ENCODE results near the gene ESRRA.

ESRRA gene

DNA sequence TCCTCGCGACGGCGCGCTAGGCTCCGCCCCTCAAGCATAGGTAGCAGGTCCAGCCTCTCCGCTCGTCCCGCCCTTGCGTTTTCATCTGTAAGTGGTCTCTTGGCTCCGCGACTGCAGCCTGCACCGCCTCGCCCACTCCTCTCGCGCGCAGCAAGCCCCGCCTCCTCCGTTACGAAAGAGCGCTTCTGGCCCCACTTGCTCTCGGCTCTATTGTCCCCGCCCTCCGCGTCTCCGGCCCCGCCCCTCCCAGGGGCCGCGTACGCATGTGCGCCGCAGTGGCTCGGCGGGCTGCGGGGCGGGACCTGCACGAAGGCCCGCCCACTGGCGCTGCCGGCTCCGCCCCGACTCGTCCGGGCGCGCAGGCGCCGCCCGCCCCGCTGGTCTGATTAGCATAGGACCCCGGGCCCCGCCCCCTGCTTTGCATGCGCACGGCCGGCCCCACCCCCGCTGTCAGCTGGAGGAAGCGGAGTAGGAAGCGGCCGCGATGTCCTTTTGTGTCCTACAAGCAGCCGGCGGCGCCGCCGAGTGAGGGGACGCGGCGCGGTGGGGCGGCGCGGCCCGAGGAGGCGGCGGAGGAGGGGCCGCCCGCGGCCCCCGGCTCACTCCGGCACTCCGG, at the start of gene ESRRA:
Gene ESRRA (plus strand): TSS at position 450 of the 616 bp plus-strand sequence. CDS start 1,656 bp downstream, outside the sequence.
- DNase-seq (ENCODE audit: low read depth): peak; percentile 88

DNA sequence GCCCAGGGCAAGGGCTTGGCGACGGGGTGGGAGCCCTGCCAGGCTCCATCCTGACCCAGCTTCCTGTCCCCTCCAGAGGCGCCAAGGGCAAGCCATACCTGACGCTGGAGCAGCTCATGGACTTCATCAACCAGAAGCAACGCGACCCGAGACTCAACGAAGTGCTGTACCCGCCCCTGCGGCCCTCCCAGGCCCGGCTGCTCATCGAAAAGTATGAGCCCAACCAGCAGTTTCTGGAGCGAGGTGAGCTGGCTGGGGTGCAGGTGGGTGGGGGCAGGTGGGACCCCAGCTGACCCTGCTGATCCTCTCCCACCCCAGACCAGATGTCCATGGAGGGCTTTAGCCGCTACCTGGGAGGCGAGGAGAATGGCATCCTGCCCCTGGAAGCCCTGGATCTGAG, 49.0 kb upstream of the ESRRA start:
- DNase-seq (ENCODE audit: low read depth): no peak

GRCh38 chr11:64258356-64258755, 47.0 kb upstream of the ESRRA start:
- no peak for DNase-seq (ENCODE audit: low read depth)

GRCh38 chr11:64258946-64259532, 46.3 kb upstream of the ESRRA start:
- DNase-seq (ENCODE audit: low read depth): no peak

- no peak for DNase-seq (ENCODE audit: low read depth)
Observed at GRCh38 chr11:64259533-64260067, 45.7 kb upstream of the ESRRA start.

- DNase-seq (ENCODE audit: low read depth): no peak
Observed at GRCh38 chr11:64260147-64260708, 45.1 kb upstream of the ESRRA start.

- no peak for DNase-seq (ENCODE audit: low read depth)
Observed at GRCh38 chr11:64261556-64262080, 43.7 kb upstream of the ESRRA start.

- DNase-seq (ENCODE audit: low read depth): no peak
Observed at GRCh38 chr11:64262271-64263002, 42.9 kb upstream of the ESRRA start.

- no peak for DNase-seq (ENCODE audit: low read depth)
Observed at GRCh38 chr11:64263021-64263946, 42.0 kb upstream of the ESRRA start.

DNA sequence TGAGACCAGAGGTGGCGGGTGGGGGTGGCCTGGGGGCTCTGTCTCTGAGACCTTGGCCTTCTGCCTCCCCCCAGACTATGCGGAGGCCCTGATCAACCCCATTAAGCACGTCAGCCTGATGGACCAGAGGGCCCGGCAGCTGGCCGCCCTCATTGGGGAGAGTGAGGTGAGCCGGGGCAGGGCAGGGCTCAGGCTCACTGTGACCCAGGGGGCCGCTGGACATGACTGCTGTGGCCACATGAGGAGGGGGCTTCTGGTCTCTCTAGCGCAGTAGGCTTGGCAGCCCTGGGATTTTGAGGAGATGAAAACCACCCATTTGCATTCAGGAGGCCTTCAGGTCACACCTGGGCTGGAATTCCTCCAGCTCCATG, 41.4 kb upstream of the ESRRA start:
- no peak for DNase-seq (ENCODE audit: low read depth)

- DNase-seq (ENCODE audit: low read depth): no peak
Observed at GRCh38 chr11:64264371-64264852, 40.9 kb upstream of the ESRRA start.

DNA sequence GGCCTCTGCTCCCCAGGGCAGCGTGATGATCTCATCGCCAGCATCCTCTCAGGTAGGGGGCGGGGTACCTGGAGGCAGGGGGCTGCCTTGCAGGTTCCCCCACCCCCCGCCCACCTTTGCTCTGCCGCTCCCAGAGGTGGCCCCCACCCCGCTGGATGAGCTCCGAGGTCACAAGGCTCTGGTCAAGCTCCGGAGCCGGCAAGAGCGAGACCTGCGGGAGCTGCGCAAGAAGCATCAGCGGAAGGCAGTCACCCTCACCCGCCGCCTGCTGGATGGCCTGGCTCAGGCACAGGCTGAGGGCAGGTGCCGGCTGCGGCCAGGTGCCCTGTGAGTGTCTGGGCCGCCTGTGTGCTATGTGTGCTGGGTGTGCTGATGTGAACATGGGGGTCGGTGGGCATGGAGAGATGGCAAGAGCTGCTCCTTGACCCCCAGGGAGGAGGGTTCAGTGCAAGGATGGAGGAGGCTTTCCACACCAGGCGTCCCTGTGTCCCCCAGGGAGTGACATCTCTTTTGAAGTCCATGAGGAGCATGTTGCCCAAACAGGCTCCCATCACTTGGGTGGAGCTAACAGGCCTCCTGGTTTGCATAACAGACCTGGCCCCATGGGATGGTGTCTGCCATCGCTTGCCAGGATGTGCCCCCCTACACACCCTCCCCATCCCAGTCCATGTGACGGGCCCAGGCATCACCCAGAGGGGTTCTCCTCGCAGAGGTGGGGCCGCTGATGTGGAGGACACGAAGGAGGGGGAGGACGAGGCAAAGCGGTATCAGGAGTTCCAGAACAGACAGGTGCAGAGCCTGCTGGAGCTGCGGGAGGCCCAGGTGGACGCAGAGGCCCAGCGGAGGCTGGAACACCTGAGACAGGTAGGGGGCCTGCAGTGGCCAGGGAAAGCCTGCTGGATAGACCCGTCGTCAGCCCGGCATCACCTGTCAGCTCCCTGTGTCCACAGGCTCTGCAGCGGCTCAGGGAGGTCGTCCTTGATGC, 39.9 kb upstream of the ESRRA start:
- no peak for DNase-seq (ENCODE audit: low read depth)

- DNase-seq (ENCODE audit: low read depth): no peak
Observed at GRCh38 chr11:64266339-64266738, 39.0 kb upstream of the ESRRA start.

DNA sequence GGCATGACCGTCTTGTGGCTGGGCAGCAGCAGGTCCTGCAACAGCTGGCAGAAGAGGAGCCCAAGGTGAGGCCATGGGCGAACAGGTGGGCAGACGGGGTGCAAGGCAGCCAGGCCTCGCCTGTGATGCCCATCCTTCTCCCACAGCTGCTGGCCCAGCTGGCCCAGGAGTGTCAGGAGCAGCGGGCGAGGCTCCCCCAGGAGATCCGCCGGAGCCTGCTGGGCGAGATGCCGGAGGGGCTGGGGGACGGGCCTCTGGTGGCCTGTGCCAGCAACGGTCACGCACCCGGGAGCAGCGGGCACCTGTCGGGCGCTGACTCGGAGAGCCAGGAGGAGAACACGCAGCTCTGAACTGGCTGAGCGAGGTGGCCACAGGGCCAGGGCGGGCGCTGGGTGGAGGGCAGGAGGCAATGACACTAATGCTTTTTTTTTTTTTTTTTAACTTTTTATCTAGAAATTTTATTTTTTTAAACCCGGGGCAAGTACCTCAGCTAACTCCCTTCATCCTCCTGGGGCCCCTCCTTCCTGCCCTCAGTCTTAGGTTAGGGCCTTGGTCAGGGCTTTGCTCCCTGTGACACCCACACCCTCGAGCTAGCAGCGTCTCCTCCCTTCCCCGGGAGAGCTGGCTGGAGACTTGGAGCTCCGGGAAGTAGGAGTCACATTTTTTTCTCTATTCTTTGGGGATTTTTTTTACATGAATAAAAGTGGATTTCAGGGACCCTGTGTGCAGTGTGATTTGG, 37.9 kb upstream of the ESRRA start:
- no peak for DNase-seq (ENCODE audit: low read depth)

DNA sequence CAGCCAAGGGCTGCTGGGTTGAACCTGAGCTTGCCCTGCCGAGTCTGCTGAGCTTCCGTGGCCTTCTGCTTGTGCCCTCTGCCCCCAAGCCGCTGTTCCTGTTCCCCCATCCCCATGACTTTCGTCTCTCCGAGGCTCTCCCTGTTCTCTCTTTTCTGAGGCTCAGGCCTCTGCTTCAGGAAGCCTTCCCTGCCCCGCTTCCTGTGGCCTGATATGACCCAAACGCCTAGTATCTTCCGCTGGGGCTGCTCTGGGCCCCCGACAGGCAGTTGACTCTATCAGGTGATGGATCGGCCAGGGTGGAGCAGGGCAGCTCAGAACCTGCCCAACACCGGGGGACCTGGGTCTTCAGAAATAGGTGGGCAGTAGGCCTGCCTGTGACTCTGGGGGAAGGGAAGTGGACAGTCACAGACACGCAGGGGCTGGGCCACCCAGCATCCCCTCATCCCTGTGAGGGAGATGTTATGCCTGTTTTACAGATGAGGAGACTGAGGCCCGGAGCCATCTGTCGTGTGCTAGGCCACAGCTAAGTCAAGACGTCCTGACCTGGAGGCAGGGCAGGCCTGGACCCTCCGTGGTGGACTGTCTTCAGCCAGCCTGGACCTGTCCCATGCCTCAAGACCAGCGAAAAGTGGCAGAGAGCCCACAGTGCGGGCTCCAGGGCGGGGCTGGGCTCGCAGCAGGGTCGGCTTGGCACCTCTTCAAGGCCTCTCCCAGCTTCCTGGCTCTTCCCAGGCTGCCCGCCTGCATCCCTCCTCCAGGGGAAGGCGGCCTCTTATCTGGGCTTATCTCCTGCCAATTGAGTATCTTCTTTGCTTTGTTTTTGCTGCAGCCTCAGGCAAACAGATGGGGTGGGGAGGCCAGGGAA, 37.1 kb upstream of the ESRRA start:
- DNase-seq (ENCODE audit: low read depth): no peak

- no peak for DNase-seq (ENCODE audit: low read depth)
Observed at GRCh38 chr11:64268893-64269539, 36.3 kb upstream of the ESRRA start.

GRCh38 chr11:64269540-64270220, 35.6 kb upstream of the ESRRA start:
- DNase-seq (ENCODE audit: low read depth): peak; percentile 100
